WI38 (cell line): ENCODE data around the gene MRC2.

Experiments used
- H3K4me3 ChIP-seq: 2 replicates; pipeline ENCODE4 v1.5.1; 2011; ENCODE audit warnings: low read depth, mild to moderate bottlenecking, control low read depth, low read length
- CTCF ChIP-seq: IDR thresholded peaks from 2 replicates; pipeline ENCODE4 v1.5.1; 2012; ENCODE audit warnings: low read depth, mild to moderate bottlenecking, control low read depth, low read length

The MRC2 gene

GRCh38 chr17:62641951-62642350 is 14.5 kb downstream of the MRC2 start:
- TF ChIP-seq CTCF, result no peak

GRCh38 chr17:62643496-62643895 is 16.0 kb downstream of the MRC2 start:
- no peak for TF ChIP-seq CTCF
- H3K4me3 ChIP-seq, result no peak overlapping the region

More at GRCh38 chr17:62641951-62642350, 14.5 kb downstream of the MRC2 start:
- H3K4me3 ChIP-seq, result no peak overlapping the region

GRCh38 chr17:62644487-62645173 is 17.2 kb downstream of the MRC2 start:
- TF ChIP-seq CTCF, result no peak
- no peak overlapping the region for H3K4me3 ChIP-seq

- no peak for TF ChIP-seq CTCF
- H3K4me3 ChIP-seq, result no peak overlapping the region
Measured at GRCh38 chr17:62648251-62648955, 20.9 kb downstream of the MRC2 start.

- no peak overlapping the region for H3K4me3 ChIP-seq
- TF ChIP-seq CTCF, result no peak
Measured at GRCh38 chr17:62648956-62649294, 21.5 kb downstream of the MRC2 start.

GRCh38 chr17:62649570-62649969 is 22.1 kb downstream of the MRC2 start:
- H3K4me3 ChIP-seq, result no peak overlapping the region
- no peak for TF ChIP-seq CTCF

GRCh38 chr17:62650587-62650986 is 23.1 kb downstream of the MRC2 start:
- TF ChIP-seq CTCF, result no peak
- H3K4me3 ChIP-seq, result no peak overlapping the region
